Vagina (tissue), 2 donors: ENCODE results near the gene C1QL3. TPM values are rescaled to one million over a fixed set of nuclear protein-coding genes. Genes with fewer than 3 reads are reported as not detected.

Source experiments
- DNase-seq, 2 donors: peaks; one replicate each; pipeline ENCODE4 v3.0.0-alpha.2; 2017; ENCODE audit errors: extremely low spot score in 2 of 2
- H3K27ac ChIP-seq: fragments of 200-600 bp; sonication (generic); one replicate; pipeline ENCODE4 v1.5.1; 2019
- H3K27me3 ChIP-seq: fragments of 200-600 bp; sonication (generic); one replicate; pipeline ENCODE4 v1.5.1; 2019
- H3K36me3 ChIP-seq, 2 donors: fragments of 200-600 bp; sonication (generic); one replicate each; pipeline ENCODE4 v1.5.1; 2017 to 2019
- H3K4me1 ChIP-seq: fragments of 200-600 bp; sonication (generic); one replicate; pipeline ENCODE4 v1.5.1; 2019
- H3K4me3 ChIP-seq, 2 donors: fragments of 200-600 bp; sonication (generic); 1 replicate in 1 of 2; 2 replicates in 1 of 2; pipeline ENCODE4 v1.5.1; 2016 to 2019
- H3K9me3 ChIP-seq: fragments of 200-600 bp; sonication (generic); one replicate; pipeline ENCODE4 v1.5.1; 2019
- CTCF ChIP-seq, 3 experiments: fragments of 450-650 bp in 2 of 3; fragments of 200-600 bp in 1 of 3; sonication (generic) in 1 of 3; IDR thresholded peaks; one replicate each; pipeline ENCODE4 v1.5.1; 2017 to 2019; ENCODE audit warnings: antibody characterized with exemption in 3 of 3, mild to moderate bottlenecking in 2 of 3, moderate library complexity in 2 of 3
- POLR2A ChIP-seq, 2 donors: fragments of 450-650 bp; IDR thresholded peaks; one replicate each; pipeline ENCODE4 v1.6.1; 2017; ENCODE audit warnings: antibody characterized with exemption in 2 of 2, mild to moderate bottlenecking in 2 of 2, moderate library complexity in 2 of 2
- POLR2AphosphoS5 ChIP-seq, 2 donors: sonication (generic); formaldehyde crosslinking; IDR thresholded peaks; one replicate each; pipeline ENCODE4 v1.9.0; 2017; ENCODE audit warnings: antibody characterized with exemption in 2 of 2, mild to moderate bottlenecking in 2 of 2, low read depth in 1 of 2; ENCODE audit not compliant: insufficient read depth in 1 of 2
- intact Hi-C: fragments of 100-400 bp; cut with DNase I; formaldehyde crosslinking; loops from one replicate; pipeline ENCODE4 v1.15.1; 2023
- total RNA-seq: library from RNA; depleted of rRNA; stranded (reverse); fragments of >200 nt; gene quantifications from one replicate; pipeline ENCODE4 v1.2.3, GENCODE V29; 2016

C1QL3 gene
- not detected for total RNA-seq

GRCh38 chr10:16521311-16522016 lies at the start of gene C1QL3:
Gene C1QL3 (minus strand): TSS chr10:16521879. CDS start chr10:16521065, 814 bp downstream.
- H3K9me3 ChIP-seq = no peaks in the 10 kb centered on the region

GRCh38 chr10:16570731-16571130 lies 49.1 kb upstream of the C1QL3 start:
- intact Hi-C loops = no loop called here
- H3K4me3 ChIP-seq = no peak overlapping the region
- no peaks in the 10 kb centered on the region for H3K36me3 ChIP-seq
- H3K27me3 ChIP-seq = no peaks in the 10 kb centered on the region
- no peak overlapping the region for H3K27ac ChIP-seq
- no peaks in the 10 kb centered on the region for H3K4me1 ChIP-seq
- DNase-seq = no peak
- no peak for TF ChIP-seq CTCF (IDR thresholded peaks at IDR 0.05)
- no peak for TF ChIP-seq POLR2AphosphoS5 (IDR thresholded peaks at IDR 0.05; ENCODE audit: insufficient read depth in 1 of 2, low read depth in 1 of 2)
- TF ChIP-seq POLR2A (IDR thresholded peaks at IDR 0.05) = no peak
- no peaks in the 10 kb centered on the region for H3K9me3 ChIP-seq

More at GRCh38 chr10:16521311-16522016, at the start of gene C1QL3:
- Histone ChIP-seq H3K4me3 (peak within 1 kb of the TSS; percentile 33 to 38), H3K27ac (no peak within 1 kb of the TSS), H3K4me1 (peaks cover 14% of the 10 kb centered on the region), H3K27me3 (peaks cover 9% of the 10 kb centered on the region), H3K36me3 (no peaks in the 10 kb centered on the region)
- intact Hi-C loops = no loop called here
- TF ChIP-seq POLR2A (IDR thresholded peaks at IDR 0.05) (no peak), CTCF (IDR thresholded peaks at IDR 0.05) (no peak), POLR2AphosphoS5 (IDR thresholded peaks at IDR 0.05; ENCODE audit: insufficient read depth in 1 of 2, low read depth in 1 of 2) (no peak)
- DNase-seq = no peak

GRCh38 chr10:16566202-16566805 lies 44.6 kb upstream of the C1QL3 start:
- Histone ChIP-seq H3K9me3 (no peaks in the 10 kb centered on the region), H3K27ac (no peak overlapping the region), H3K4me3 (no peak overlapping the region), H3K36me3 (no peaks in the 10 kb centered on the region), H3K4me1 (no peaks in the 10 kb centered on the region), H3K27me3 (no peaks in the 10 kb centered on the region)
- intact Hi-C loops = no loop called here
- DNase-seq = no peak
- TF ChIP-seq CTCF (IDR thresholded peaks at IDR 0.05) (no peak), POLR2A (IDR thresholded peaks at IDR 0.05) (no peak), POLR2AphosphoS5 (IDR thresholded peaks at IDR 0.05; ENCODE audit: insufficient read depth in 1 of 2, low read depth in 1 of 2) (no peak)

- DNase-seq = no peak
- H3K4me3 ChIP-seq = no peak overlapping the region
- H3K27ac ChIP-seq = no peak overlapping the region
- intact Hi-C loops = no loop called here
- no peaks in the 10 kb centered on the region for H3K4me1 ChIP-seq
- TF ChIP-seq POLR2A (IDR thresholded peaks at IDR 0.05) = no peak
- TF ChIP-seq CTCF (IDR thresholded peaks at IDR 0.05) = no peak
- TF ChIP-seq POLR2AphosphoS5 (IDR thresholded peaks at IDR 0.05; ENCODE audit: insufficient read depth in 1 of 2, low read depth in 1 of 2) = no peak
- H3K9me3 ChIP-seq = no peaks in the 10 kb centered on the region
- no peaks in the 10 kb centered on the region for H3K36me3 ChIP-seq
- H3K27me3 ChIP-seq = no peaks in the 10 kb centered on the region
These were observed 43.9 kb upstream of the C1QL3 start for GRCh38 chr10:16565604-16566003.

- Histone ChIP-seq H3K27me3 (no peaks in the 10 kb centered on the region), H3K27ac (no peak overlapping the region), H3K36me3 (no peaks in the 10 kb centered on the region), H3K9me3 (no peaks in the 10 kb centered on the region), H3K4me1 (no peaks in the 10 kb centered on the region), H3K4me3 (no peak overlapping the region)
- no peak for TF ChIP-seq CTCF (IDR thresholded peaks at IDR 0.05)
- TF ChIP-seq POLR2A (IDR thresholded peaks at IDR 0.05) = no peak
- TF ChIP-seq POLR2AphosphoS5 (IDR thresholded peaks at IDR 0.05; ENCODE audit: insufficient read depth in 1 of 2, low read depth in 1 of 2) = no peak
- DNase-seq = no peak
- intact Hi-C loops = no loop called here
These were observed 41.2 kb upstream of the C1QL3 start for GRCh38 chr10:16562891-16563290.
